MM.1S (cell line): ENCODE measurements around the gene WNT2B.
A peak's percentile ranks its signal among the peaks of the same experiment; 100 is the strongest.

Experiments
- DNase-seq: peaks from one replicate; pipeline ENCODE4 v3.0.0-alpha.2; 2015
- H2AFZ ChIP-seq: fragments of 300-600 bp; sonication (generic); 2 replicates; pipeline ENCODE4 v1.6.0; 2016; ENCODE audit warnings: antibody characterized with exemption, low read length
- H3F3A ChIP-seq: fragments of 300-600 bp; sonication (generic); 2 replicates; pipeline ENCODE4 v1.6.1; 2016; ENCODE audit warnings: mild to moderate bottlenecking, antibody characterized with exemption, low read length, moderate library complexity, mixed read lengths; ENCODE audit not compliant: insufficient read depth
- H3K27ac ChIP-seq: fragments of 300-600 bp; sonication (generic); 2 replicates; pipeline ENCODE4 v1.5.1; 2016; ENCODE audit warnings: mild to moderate bottlenecking, low read length
- H3K27me3 ChIP-seq: fragments of 300-600 bp; sonication (generic); replicated peaks from 2 replicates; pipeline ENCODE4 v1.6.0; 2016; ENCODE audit warnings: low read length; ENCODE audit not compliant: insufficient read depth
- H3K36me3 ChIP-seq: fragments of 300-600 bp; sonication (generic); replicated peaks from 2 replicates; pipeline ENCODE4 v1.6.1; 2016; ENCODE audit warnings: mild to moderate bottlenecking, low read length, mixed read lengths; ENCODE audit not compliant: insufficient read depth
- H3K4me1 ChIP-seq: fragments of 300-600 bp; sonication (generic); 2 replicates; pipeline ENCODE4 v1.6.1; 2016; ENCODE audit warnings: low read length, mixed read lengths
- H3K4me2 ChIP-seq: fragments of 300-600 bp; sonication (generic); 2 replicates; pipeline ENCODE4 v1.6.0; 2016; ENCODE audit warnings: low read depth, low read length
- H3K4me3 ChIP-seq: fragments of 300-600 bp; sonication (generic); 2 replicates; pipeline ENCODE4 v1.5.1; 2016; ENCODE audit warnings: low read length, mixed read lengths
- H3K79me2 ChIP-seq: fragments of 300-600 bp; sonication (generic); 2 replicates; pipeline ENCODE4 v1.6.1; 2016; ENCODE audit warnings: mixed run types, low read length, mixed read lengths
- H3K9ac ChIP-seq: fragments of 300-600 bp; sonication (generic); 2 replicates; pipeline ENCODE4 v1.6.1; 2016; ENCODE audit warnings: low read length, mixed read lengths
- H3K9me2 ChIP-seq: fragments of 300-600 bp; sonication (generic); replicated peaks from 2 replicates; pipeline ENCODE4 v1.6.1; 2016; ENCODE audit warnings: mild to moderate bottlenecking, low read length, mixed read lengths; ENCODE audit not compliant: insufficient read depth
- H3K9me3 ChIP-seq: fragments of 300-600 bp; sonication (generic); replicated peaks from 2 replicates; pipeline ENCODE4 v1.6.1; 2016; ENCODE audit warnings: mild to moderate bottlenecking, low read length, mixed read lengths; ENCODE audit not compliant: insufficient read depth
- H4K20me1 ChIP-seq: fragments of 300-600 bp; sonication (generic); 2 replicates; pipeline ENCODE4 v1.6.1; 2016; ENCODE audit warnings: mild to moderate bottlenecking, low read length, moderate library complexity, mixed read lengths; ENCODE audit not compliant: insufficient read depth
- CTCF ChIP-seq: fragments of 300-600 bp; sonication (generic); IDR thresholded peaks from 2 replicates; pipeline ENCODE4 v1.5.1; 2016; ENCODE audit warnings: antibody characterized with exemption, low read length, mixed read lengths
- EZH2 ChIP-seq: fragments of 300-600 bp; sonication (generic); optimal IDR thresholded peaks from 2 replicates; pipeline ENCODE3; 2017; ENCODE audit warnings: low read depth, mild to moderate bottlenecking, antibody characterized with exemption, low read length, mixed read lengths
- EZH2phosphoT487 ChIP-seq: fragments of 300-600 bp; sonication (generic); IDR thresholded peaks from 2 replicates; pipeline ENCODE4 v1.6.1; 2018; ENCODE audit warnings: antibody characterized with exemption, low read length

The WNT2B gene

GRCh38 chr1:112508278-112509004 lies at the start of gene WNT2B:
WNT2B (plus strand) TSS chr1:112508965; CDS start chr1:112509263, 298 bp downstream.
- H3K4me2 ChIP-seq, result peak within 1 kb of the TSS; percentile 84
- TF ChIP-seq EZH2, result no peak
- TF ChIP-seq CTCF, result no peak
- no peak for TF ChIP-seq EZH2phosphoT487
- H3K79me2 ChIP-seq, result no peaks in the 10 kb centered on the region
- no peak within 1 kb of the TSS for H3K27ac ChIP-seq
- no peaks in the 10 kb centered on the region for H3K9me2 ChIP-seq
- no peaks in the 10 kb centered on the region for H3K27me3 ChIP-seq
- no peaks in the 10 kb centered on the region for H3K4me1 ChIP-seq
- H3K4me3 ChIP-seq, result peak within 1 kb of the TSS; percentile 63
- no peaks in the 10 kb centered on the region for H3K9me3 ChIP-seq
- DNase-seq, result peak; percentile 10
- H2AFZ ChIP-seq, result 0 out of 2 replicates have a peak within 1 kb of the TSS, but pooled peaks have one; percentile 48
- no peaks in the 10 kb centered on the region for H4K20me1 ChIP-seq
- H3F3A ChIP-seq, result no peaks in the 10 kb centered on the region
- H3K36me3 ChIP-seq, result no peaks in the 10 kb centered on the region
- H3K9ac ChIP-seq, result no peak within 1 kb of the TSS

- H3K4me2 ChIP-seq, result peak overlapping the region; percentile 45; the same call in 1 of the 2 replicates
- no peaks in the 10 kb centered on the region for H3K27me3 ChIP-seq
- TF ChIP-seq EZH2phosphoT487, result no peak
- TF ChIP-seq CTCF, result no peak
- TF ChIP-seq EZH2, result no peak
- no peak for DNase-seq
- no peak overlapping the region for H3K27ac ChIP-seq
- no peaks in the 10 kb centered on the region for H3K79me2 ChIP-seq
- H3F3A ChIP-seq, result peaks cover 7% of the 10 kb centered on the region; the same call in 1 of the 2 replicates
- no peak overlapping the region for H3K4me3 ChIP-seq
- no peaks in the 10 kb centered on the region for H3K9me2 ChIP-seq
- no peak overlapping the region for H3K9ac ChIP-seq
- no peaks in the 10 kb centered on the region for H3K9me3 ChIP-seq
- no peaks in the 10 kb centered on the region for H3K36me3 ChIP-seq
- H4K20me1 ChIP-seq, result no peaks in the 10 kb centered on the region
- 0 out of 2 replicates have a peak, but pooled peaks cover 12% of the 10 kb centered on the region for H3K4me1 ChIP-seq
- no peak overlapping the region for H2AFZ ChIP-seq
Measured at GRCh38 chr1:112460615-112461014, 48.1 kb upstream of the WNT2B start.

GRCh38 chr1:112461200-112461871 lies 47.4 kb upstream of the WNT2B start:
- H4K20me1 ChIP-seq, result no peaks in the 10 kb centered on the region
- H3K9ac ChIP-seq, result no peak overlapping the region
- H3K4me1 ChIP-seq, result 0 out of 2 replicates have a peak, but pooled peaks cover 12% of the 10 kb centered on the region
- H3K9me2 ChIP-seq, result no peaks in the 10 kb centered on the region
- H3K79me2 ChIP-seq, result no peaks in the 10 kb centered on the region
- DNase-seq, result peak; percentile 71
- no peak for TF ChIP-seq EZH2phosphoT487
- TF ChIP-seq CTCF, result no peak
- no peak for TF ChIP-seq EZH2
- H3K4me2 ChIP-seq, result peak overlapping the region; percentile 45; the same call in 1 of the 2 replicates
- H3K36me3 ChIP-seq, result no peaks in the 10 kb centered on the region
- H3K4me3 ChIP-seq, result no peak overlapping the region
- no peaks in the 10 kb centered on the region for H3K27me3 ChIP-seq
- H2AFZ ChIP-seq, result no peak overlapping the region
- peak overlapping the region; percentile 1; the same call in 1 of the 2 replicates for H3K27ac ChIP-seq
- H3K9me3 ChIP-seq, result no peaks in the 10 kb centered on the region
- peaks cover 7% of the 10 kb centered on the region; the same call in 1 of the 2 replicates for H3F3A ChIP-seq
